CD4-positive, alpha-beta memory T cell (primary cell): Measurements from ENCODE around the gene ACSL1. TPM values are rescaled to one million over a fixed set of nuclear protein-coding genes. Genes with fewer than 3 reads are reported as not detected.

Experiments used
- CTCF ChIA-PET: fragments of 350-600 bp; sonication (Branson Sonifier 250); formaldehyde crosslinking; loops from one replicate; lab custom pipeline; 2021; ENCODE audit warnings: inconsistent platforms; ENCODE audit not compliant: partially characterized antibody; lab: Charles Lee
- POLR2A ChIA-PET: fragments of 350-600 bp; sonication (Branson Sonifier 250); formaldehyde crosslinking; loops from one replicate; lab custom pipeline; 2021; ENCODE audit not compliant: partially characterized antibody; lab: Charles Lee
- DNase-seq, 5 donors: peaks; one replicate each; pipeline versions ENCODE4 v3.0.0 to v3.0.0-alpha.2; 2020 to 2022; ENCODE audit warnings: mixed read lengths in 1 of 5
- H3K27ac ChIP-seq: one replicate; pipeline ENCODE4 v1.7.0; 2013; ENCODE audit warnings: low read depth, low read length
- H3K27me3 ChIP-seq: 2 replicates; pipeline ENCODE4 v1.7.0; 2013; ENCODE audit warnings: mild to moderate bottlenecking, low read length, moderate library complexity; ENCODE audit not compliant: insufficient read depth
- H3K36me3 ChIP-seq: 2 replicates; pipeline ENCODE4 v1.7.0; 2013; ENCODE audit warnings: mild to moderate bottlenecking, low read length, moderate library complexity; ENCODE audit not compliant: insufficient read depth
- H3K4me1 ChIP-seq: 2 replicates; pipeline ENCODE4 v1.7.0; 2013; ENCODE audit warnings: mild to moderate bottlenecking, low read length, moderate library complexity; ENCODE audit not compliant: insufficient read depth
- H3K4me3 ChIP-seq, 2 donors: one replicate each; pipeline ENCODE4 v1.7.0; 2013; ENCODE audit warnings: low read length in 2 of 2, mild to moderate bottlenecking in 1 of 2
- H3K9me3 ChIP-seq, 2 donors: one replicate each; pipeline ENCODE4 v1.7.0; 2013; ENCODE audit warnings: low read length in 2 of 2, control low read depth in 1 of 2; ENCODE audit not compliant: control insufficient read depth in 1 of 2
- H3K27ac Mint-ChIP-seq, 7 donors: one replicate each; pipeline ENCODE4 v1.8.0; 2020 to 2021; ENCODE audit warnings: mixed read lengths in 7 of 7, mild to moderate bottlenecking in 6 of 7, inconsistent platforms in 3 of 7, moderate library complexity in 3 of 7
- H3K27me3 Mint-ChIP-seq, 2 donors: one replicate each; pipeline ENCODE4 v1.8.0; 2020 to 2021; ENCODE audit warnings: mixed read lengths in 2 of 2
- H3K36me3 Mint-ChIP-seq, 2 donors: one replicate each; pipeline ENCODE4 v1.8.0; 2020 to 2021; ENCODE audit warnings: mixed read lengths in 2 of 2, inconsistent platforms in 1 of 2, mild to moderate bottlenecking in 1 of 2
- H3K4me1 Mint-ChIP-seq, 4 donors: one replicate each; pipeline ENCODE4 v1.8.0; 2020 to 2021; ENCODE audit warnings: mixed read lengths in 4 of 4, mild to moderate bottlenecking in 1 of 4
- H3K4me3 Mint-ChIP-seq, 8 donors: one replicate each; pipeline ENCODE4 v1.8.0; 2020 to 2021; ENCODE audit warnings: mixed read lengths in 8 of 8, mild to moderate bottlenecking in 7 of 8, moderate library complexity in 6 of 8, inconsistent platforms in 3 of 8
- H3K9me3 Mint-ChIP-seq, 8 donors: one replicate each; pipeline ENCODE4 v1.8.0; 2020 to 2021; ENCODE audit warnings: mixed read lengths in 8 of 8, mild to moderate bottlenecking in 5 of 8, inconsistent platforms in 3 of 8, moderate library complexity in 1 of 8
- intact Hi-C: fragments of 100-400 bp; cut with micrococcal nuclease; formaldehyde crosslinking; loops from one replicate; pipeline ENCODE4 v1.15.1; 2023
- polyA plus RNA-seq, 2 donors: library from polyadenylated mRNA; unstranded; fragments of 300-500 nt; fragmentation: Illumina TruSeq; gene quantifications; one replicate each; pipeline ENCODE4 v1.2.3, GENCODE V29; 2021
- total RNA-seq, 2 experiments: library from RNA; stranded (reverse); gene quantifications; one replicate each; pipeline ENCODE4 v1.2.3, GENCODE V29; 2021

The ACSL1 gene
- total and polyA plus RNA-seq, 4 experiments from 2014 or later, result 4.0 to 12.9 (median 9.2) TPM

DNA sequence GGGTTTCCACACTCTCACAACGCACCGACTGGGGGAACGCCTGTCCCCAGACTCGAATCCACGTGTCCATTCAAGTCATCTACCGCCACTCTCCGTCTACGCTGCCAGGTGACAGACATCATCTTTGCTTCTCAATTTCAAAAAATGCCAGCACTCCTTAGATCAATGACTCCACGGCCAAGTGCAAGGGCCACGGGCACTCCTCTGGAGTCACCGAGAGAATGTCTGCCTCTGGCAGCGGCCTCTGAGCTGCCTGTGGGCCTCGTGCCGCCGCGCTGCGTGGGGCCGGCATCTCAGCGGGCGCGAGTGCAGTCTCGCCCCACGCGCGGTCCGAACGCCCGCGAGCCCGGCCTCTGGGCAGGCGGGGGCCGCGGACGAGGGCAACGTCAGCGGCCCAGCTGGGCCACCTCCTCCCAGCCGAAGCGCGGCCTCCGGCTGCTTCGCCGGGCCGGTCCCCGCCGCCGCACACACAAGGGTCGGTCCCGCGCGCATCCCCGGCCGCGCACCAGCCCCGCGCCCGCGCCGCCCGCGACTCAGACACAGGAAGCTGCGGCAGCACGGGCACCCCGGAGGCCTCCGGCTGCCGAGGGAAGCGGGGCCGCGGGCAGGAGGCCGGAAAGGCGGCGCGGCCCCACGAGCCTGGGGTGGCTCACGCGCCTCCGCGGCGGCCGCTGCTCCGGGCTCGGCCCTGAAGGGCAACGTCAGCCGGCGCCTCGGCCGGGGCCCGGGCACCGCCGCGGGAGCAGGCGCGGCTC lies 450 bp downstream of the ACSL1 start:
- H3K4me3 ChIP-seq, result peak overlapping the region; percentile 17 to 53
- DNase-seq, result peak; percentile 33 to 62 (median 57)
- no peaks in the 10 kb centered on the region for H3K36me3 ChIP-seq
- H3K9me3 ChIP-seq, result no peaks in the 10 kb centered on the region
- peak overlapping the region; percentile 18 for H3K27ac ChIP-seq
- peaks cover 0 to 2% (median 0%) of the 10 kb centered on the region in 8 donors for H3K9me3 Mint-ChIP-seq
- H3K4me3 Mint-ChIP-seq, result peak overlapping the region; percentile 82 to 97 (median 88)
- H3K27ac Mint-ChIP-seq, result peak overlapping the region; percentile 75 to 97 (median 92)
- H3K27me3 Mint-ChIP-seq, result no peaks in the 10 kb centered on the region
- POLR2A ChIA-PET, result interaction anchor here (0.7 to 3.4 kb wide), 7 partner anchors 33 to 1366 kb away, joined by 3 to 17 read pairs (median 4); partner anchors contain the start of genes CASP3, CENPU, CYP4V2 and PRIMPOL
- intact Hi-C loops, result loop anchor here (5.0 kb wide), 7 partner anchors 78 to 647 kb away; partner anchors contain the start of genes ANKRD37, CCDC110, CENPU and IRF2
- no peaks in the 10 kb centered on the region for H3K27me3 ChIP-seq
- CTCF ChIA-PET, result interaction anchor here (1.3 kb wide), 1 partner anchor 80 kb away, joined by 3 read pairs; no protein-coding TSS in a partner anchor
- H3K4me1 Mint-ChIP-seq, result peaks cover 13 to 45% (median 19%) of the 10 kb centered on the region in 4 donors
- peaks cover 0 to 7% of the 10 kb centered on the region in 2 donors for H3K36me3 Mint-ChIP-seq
- H3K4me1 ChIP-seq, result peaks cover 24% of the 10 kb centered on the region

DNA sequence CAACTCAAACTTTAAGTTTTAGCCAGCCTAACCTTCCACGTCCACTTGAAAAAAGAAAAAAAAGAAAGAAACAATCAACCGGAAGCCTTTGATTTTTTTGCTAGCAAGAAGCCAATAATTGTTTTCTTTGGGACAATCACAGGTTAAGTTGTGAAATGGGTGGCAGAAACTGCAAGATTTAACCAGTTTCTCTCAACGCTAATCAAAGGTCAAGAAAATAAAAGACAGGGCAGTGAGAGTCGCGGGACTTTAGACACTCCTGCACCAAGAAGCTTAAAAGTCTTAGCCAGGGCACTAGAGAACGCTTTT lies 1.0 kb downstream of the ACSL1 start:
- H3K36me3 ChIP-seq, result no peaks in the 10 kb centered on the region
- Mint-ChIP-seq H3K36me3 (peaks cover 0 to 7% of the 10 kb centered on the region in 2 donors), H3K4me1 (peaks cover 13 to 45% (median 22%) of the 10 kb centered on the region in 4 donors), H3K27ac (peak overlapping the region; percentile 75 to 97 (median 92)), H3K4me3 (peak overlapping the region; percentile 82 to 97 (median 88)), H3K9me3 (peaks cover 0 to 2% (median 0%) of the 10 kb centered on the region in 8 donors), H3K27me3 (no peaks in the 10 kb centered on the region)
- peaks cover 24% of the 10 kb centered on the region for H3K4me1 ChIP-seq
- POLR2A ChIA-PET, result interaction anchor here (3.0 to 3.4 kb wide), 2 partner anchors 91 to 176 kb away, joined by 15 to 17 read pairs; partner anchors contain the start of genes CASP3, CENPU and PRIMPOL
- DNase-seq, result peak in 1 of 5 donors; percentile 4
- H3K9me3 ChIP-seq, result no peaks in the 10 kb centered on the region
- CTCF ChIA-PET, result interaction anchor here (1.3 kb wide), 1 partner anchor 79 kb away, joined by 3 read pairs; no protein-coding TSS in a partner anchor
- intact Hi-C loops, result loop anchor here (5.0 kb wide), 7 partner anchors 77 to 648 kb away; partner anchors contain the start of genes ANKRD37, CCDC110, CENPU and IRF2
- peak overlapping the region; percentile 17 to 53 for H3K4me3 ChIP-seq
- H3K27ac ChIP-seq, result no peak overlapping the region
- H3K27me3 ChIP-seq, result no peaks in the 10 kb centered on the region

DNA sequence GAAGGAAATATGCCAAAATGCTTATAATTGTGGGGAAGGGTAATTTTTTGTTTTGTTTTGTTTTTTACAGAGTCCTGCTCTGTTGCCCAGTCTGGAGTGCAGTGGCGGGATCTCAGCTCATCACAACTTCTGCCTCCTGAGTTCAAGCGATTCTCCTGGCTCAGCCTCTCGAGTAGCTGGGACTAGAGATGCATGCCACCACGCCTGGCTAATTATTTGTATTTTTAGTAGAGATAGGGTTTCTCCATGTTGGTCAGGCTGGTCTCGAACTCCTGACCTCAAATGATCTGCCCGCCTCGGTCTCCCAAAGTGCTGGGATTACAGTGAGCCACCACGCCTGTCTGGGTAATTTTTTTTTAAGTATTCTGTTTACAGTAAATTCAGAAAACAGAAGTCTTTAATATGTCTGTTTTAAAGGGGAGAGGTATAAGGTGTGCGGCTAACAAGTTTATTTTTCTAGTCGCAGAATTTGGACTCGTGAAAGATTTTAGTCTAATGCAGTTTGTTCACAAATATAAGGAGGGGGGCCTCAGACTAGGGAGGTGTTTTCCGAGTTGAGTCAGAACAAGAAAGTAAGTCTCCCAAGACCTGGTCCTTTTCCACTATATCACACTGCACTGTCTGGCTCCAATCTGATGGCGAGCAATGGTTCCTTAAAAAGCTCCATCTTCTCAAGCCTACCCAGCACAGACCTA lies 1.5 kb downstream of the ACSL1 start:
- Mint-ChIP-seq H3K27ac (peak overlapping the region; percentile 35 to 97 (median 92)), H3K9me3 (peaks cover 0 to 2% (median 0%) of the 10 kb centered on the region in 8 donors), H3K27me3 (no peaks in the 10 kb centered on the region), H3K36me3 (peaks cover 0 to 7% of the 10 kb centered on the region in 2 donors), H3K4me1 (peaks cover 13 to 45% (median 24%) of the 10 kb centered on the region in 4 donors), H3K4me3 (peak overlapping the region; percentile 82 to 97 (median 88))
- Histone ChIP-seq H3K4me1 (peaks cover 24% of the 10 kb centered on the region), H3K36me3 (no peaks in the 10 kb centered on the region), H3K4me3 (peak overlapping the region; percentile 17 to 53), H3K27ac (no peak overlapping the region), H3K9me3 (no peaks in the 10 kb centered on the region), H3K27me3 (no peaks in the 10 kb centered on the region)
- DNase-seq, result peak in 1 of 5 donors; percentile 59
- intact Hi-C loops, result no loop called here
- POLR2A ChIA-PET, result interaction anchor here (0.7 to 3.4 kb wide), 3 partner anchors 81 to 176 kb away, joined by 3 to 17 read pairs (median 15); partner anchors contain the start of genes CASP3, CENPU and PRIMPOL
- CTCF ChIA-PET, result interaction anchor here (1.3 kb wide), 1 partner anchor 79 kb away, joined by 3 read pairs; no protein-coding TSS in a partner anchor

DNA sequence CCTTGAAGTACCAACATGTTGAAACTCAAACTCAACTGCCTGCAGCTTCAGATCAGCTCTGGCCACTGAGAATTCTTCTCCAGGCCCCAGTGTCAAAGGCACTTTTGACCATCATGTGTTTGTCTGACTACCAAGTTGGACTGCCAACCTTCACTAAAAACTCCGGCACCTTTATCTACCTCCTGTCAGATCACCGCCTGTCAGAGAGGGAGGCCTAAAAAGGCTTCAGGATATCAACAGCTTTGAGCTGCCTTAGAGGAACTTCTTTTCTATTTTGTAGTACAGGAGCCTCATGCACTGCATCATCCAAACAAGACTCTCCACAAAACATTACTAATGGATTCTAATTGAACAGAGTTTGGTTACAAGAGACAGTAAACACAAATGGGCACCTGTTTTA lies 2.8 kb downstream of the ACSL1 start:
- H3K36me3 ChIP-seq, result no peaks in the 10 kb centered on the region
- peaks cover 18 to 53% (median 31%) of the 10 kb centered on the region in 4 donors for H3K4me1 Mint-ChIP-seq

DNA sequence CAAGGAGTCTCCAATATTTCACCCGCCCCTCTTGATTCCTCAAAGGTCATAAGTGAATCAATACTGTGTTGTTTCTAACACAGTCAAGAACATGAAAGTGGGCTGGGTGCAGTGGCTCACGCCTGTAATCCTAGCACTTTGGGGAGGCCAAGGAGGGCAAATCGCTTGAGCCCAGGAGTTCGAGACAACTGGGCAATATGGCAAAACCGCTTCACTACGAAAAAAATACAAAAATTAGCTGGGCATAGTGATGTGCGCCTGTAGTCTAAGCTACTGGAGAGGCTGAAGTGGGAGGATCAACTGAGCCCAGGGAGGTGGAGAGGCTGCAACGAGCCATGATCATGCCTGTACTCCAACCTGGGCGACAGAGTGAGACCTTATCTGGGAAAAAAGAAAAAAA lies 3.4 kb downstream of the ACSL1 start:
- no peaks in the 10 kb centered on the region for H3K36me3 ChIP-seq
- Mint-ChIP-seq H3K4me1 (peaks cover 18 to 53% (median 34%) of the 10 kb centered on the region in 4 donors), H3K4me3 (no peak overlapping the region), H3K36me3 (peaks cover 0 to 7% of the 10 kb centered on the region in 2 donors), H3K27me3 (no peaks in the 10 kb centered on the region), H3K27ac (no peak overlapping the region), H3K9me3 (peaks cover 0 to 2% (median 0%) of the 10 kb centered on the region in 8 donors)
- H3K9me3 ChIP-seq, result no peaks in the 10 kb centered on the region
- no peaks in the 10 kb centered on the region for H3K27me3 ChIP-seq
- DNase-seq, result no peak
- H3K4me1 ChIP-seq, result peaks cover 30% of the 10 kb centered on the region
- ChIA-PET CTCF (no interaction called here), POLR2A (interaction anchor here (1.1 kb wide), 1 partner anchor 173 kb away, joined by 3 read pairs; the partner anchor contains the start of genes CASP3 and PRIMPOL)
- intact Hi-C loops, result no loop called here
- H3K27ac ChIP-seq, result no peak overlapping the region
- no peak overlapping the region for H3K4me3 ChIP-seq

More for the DNA sequence above, 2.8 kb downstream of the ACSL1 start:
- no peak overlapping the region for H3K4me3 ChIP-seq
- ChIA-PET POLR2A (interaction anchor here (1.1 kb wide), 1 partner anchor 174 kb away, joined by 3 read pairs; the partner anchor contains the start of genes CASP3 and PRIMPOL), CTCF (no interaction called here)
- Mint-ChIP-seq H3K27ac (peak overlapping the region in 3 of 7 donors; percentile 23 to 93 (median 45)), H3K27me3 (no peaks in the 10 kb centered on the region), H3K36me3 (peaks cover 0 to 7% of the 10 kb centered on the region in 2 donors), H3K9me3 (peaks cover 0 to 2% (median 0%) of the 10 kb centered on the region in 8 donors), H3K4me3 (no peak overlapping the region)
- peaks cover 30% of the 10 kb centered on the region for H3K4me1 ChIP-seq
- H3K27me3 ChIP-seq, result no peaks in the 10 kb centered on the region
- no peaks in the 10 kb centered on the region for H3K9me3 ChIP-seq
- intact Hi-C loops, result no loop called here
- no peak for DNase-seq
- H3K27ac ChIP-seq, result no peak overlapping the region

DNA sequence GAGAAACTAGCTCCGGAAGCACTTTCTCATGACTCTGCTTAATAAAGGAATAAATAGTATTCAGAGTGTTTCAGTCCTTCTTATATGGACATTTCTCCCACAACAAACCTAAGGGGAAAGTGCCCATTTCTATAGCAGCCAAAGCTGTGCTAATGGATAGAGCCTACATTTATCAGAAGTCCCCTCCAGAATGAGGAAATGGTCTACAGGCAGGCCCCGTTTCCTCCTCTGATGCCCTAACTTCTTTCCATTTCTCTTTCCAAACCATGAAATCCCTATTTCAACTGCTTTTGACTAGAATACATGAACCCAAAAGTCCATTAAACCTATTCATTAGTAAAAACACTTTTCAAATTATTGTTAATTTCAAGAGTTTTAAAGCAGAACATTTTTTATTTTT lies 4.5 kb downstream of the ACSL1 start:
- H3K36me3 Mint-ChIP-seq, result peaks cover 0 to 3% of the 10 kb centered on the region in 2 donors
- Histone ChIP-seq H3K4me1 (peaks cover 26% of the 10 kb centered on the region), H3K27ac (no peak overlapping the region), H3K4me3 (no peak overlapping the region), H3K9me3 (no peaks in the 10 kb centered on the region), H3K27me3 (no peaks in the 10 kb centered on the region), H3K36me3 (no peaks in the 10 kb centered on the region)
- ChIA-PET POLR2A (interaction anchor here (0.7 kb wide), 1 partner anchor 554 kb away, joined by 3 read pairs; no protein-coding TSS in a partner anchor), CTCF (interaction anchor here (0.8 kb wide), 1 partner anchor 87 kb away, joined by 3 read pairs; the partner anchor contains the start of gene CENPU)
- intact Hi-C loops, result no loop called here
- DNase-seq, result no peak
- no peaks in the 10 kb centered on the region for H3K27me3 Mint-ChIP-seq
- H3K27ac Mint-ChIP-seq, result no peak overlapping the region
- no peaks in the 10 kb centered on the region for H3K9me3 Mint-ChIP-seq
- H3K4me1 Mint-ChIP-seq, result peaks cover 17 to 53% (median 33%) of the 10 kb centered on the region in 4 donors
- H3K4me3 Mint-ChIP-seq, result no peak overlapping the region
